OCI-LY3 (cell line): ENCODE results near the gene ZFAND3.
A peak's percentile ranks its signal among the peaks of the same experiment; 100 is the strongest.

ENCODE experiments used
- H2AFZ ChIP-seq: fragments of 200-600, 300-600 bp; shearing (Covaris generic); 2 replicates; pipeline ENCODE4 v1.6.0; 2014; ENCODE audit warnings: antibody characterized with exemption, low read depth, low read length
- H3K27ac ChIP-seq: fragments of 200-600, 300-600 bp; sonication (generic); 2 replicates; pipeline ENCODE4 v1.5.1; 2014; ENCODE audit warnings: mild to moderate bottlenecking, low read length, moderate library complexity, mixed read lengths
- H3K27me3 ChIP-seq: fragments of 200-600, 300-600 bp; sonication (generic); 2 replicates; pipeline ENCODE4 v1.6.1; 2014; ENCODE audit warnings: low read depth, low read length, mixed read lengths
- H3K36me3 ChIP-seq: fragments of 200-600, 300-600 bp; sonication (generic); replicated peaks from 2 replicates; pipeline ENCODE3; 2014; ENCODE audit warnings: low read depth, low read length, mixed read lengths
- H3K4me1 ChIP-seq: fragments of 300-600, 200-600 bp; sonication (generic); 2 replicates; pipeline ENCODE4 v1.6.1; 2014; ENCODE audit warnings: low read length, mixed read lengths
- H3K4me2 ChIP-seq: fragments of 200-600, 300-600 bp; sonication (generic); 2 replicates; pipeline ENCODE4 v1.6.1; 2014; ENCODE audit warnings: low read length, mixed read lengths
- H3K4me3 ChIP-seq: fragments of 300-600, 200-600 bp; sonication (generic); 2 replicates; pipeline ENCODE4 v1.5.1; 2014; ENCODE audit warnings: antibody characterized with exemption, mild to moderate bottlenecking, low read length, moderate library complexity
- H3K79me2 ChIP-seq: fragments of 300-600, 200-600 bp; shearing (Covaris generic); 2 replicates; pipeline ENCODE4 v1.6.1; 2014; ENCODE audit warnings: mild to moderate bottlenecking, low read length, mixed read lengths
- H3K9ac ChIP-seq: fragments of 300-600, 200-600 bp; shearing (Covaris generic); 2 replicates; pipeline ENCODE4 v1.6.0; 2014; ENCODE audit warnings: mild to moderate bottlenecking, low read length, moderate library complexity
- H3K9me3 ChIP-seq: fragments of 200-600, 300-600 bp; shearing (Covaris generic); 2 replicates; pipeline ENCODE4 v1.6.1; 2014; ENCODE audit warnings: low read length, mixed read lengths; ENCODE audit not compliant: insufficient read depth
- H4K20me1 ChIP-seq: fragments of 200-600, 300-600 bp; sonication (generic); 2 replicates; pipeline ENCODE4 v1.6.1; 2016; ENCODE audit warnings: low read length, mixed read lengths; ENCODE audit not compliant: insufficient read depth
- CTCF ChIP-seq: fragments of 200-600, 300-600 bp; sonication (generic); IDR thresholded peaks from 2 replicates; pipeline ENCODE4 v1.5.1; 2014; ENCODE audit warnings: antibody characterized with exemption, low read length, low read depth
- EZH2phosphoT487 ChIP-seq: fragments of 200-600 bp; shearing (Covaris generic); IDR thresholded peaks from 2 replicates; pipeline ENCODE4 v1.6.1; 2018; ENCODE audit warnings: antibody characterized with exemption, mixed run types, low read depth

ZFAND3 gene

GRCh38 chr6:38065734-38066305 is 246.3 kb downstream of the ZFAND3 start:
- Histone ChIP-seq H3K4me1 (peaks cover 36% of the 10 kb centered on the region), H3K27ac (peak overlapping the region; percentile 41; the same call in 1 of the 2 replicates), H3K9me3 (no peaks in the 10 kb centered on the region), H3K36me3 (peaks cover 20% of the 10 kb centered on the region), H3K4me3 (no peak overlapping the region), H3K9ac (no peak overlapping the region), H3K79me2 (no peaks in the 10 kb centered on the region), H3K27me3 (no peaks in the 10 kb centered on the region), H4K20me1 (peaks cover 12% of the 10 kb centered on the region; the same call in 1 of the 2 replicates), H2AFZ (no peak overlapping the region), H3K4me2 (peak overlapping the region; percentile 44)
- TF ChIP-seq CTCF (no peak), EZH2phosphoT487 (no peak)

GRCh38 chr6:38067263-38067980 is 247.9 kb downstream of the ZFAND3 start:
- Histone ChIP-seq H2AFZ (no peak overlapping the region), H3K4me3 (no peak overlapping the region), H3K27me3 (no peaks in the 10 kb centered on the region), H3K79me2 (no peaks in the 10 kb centered on the region), H3K9me3 (no peaks in the 10 kb centered on the region), H3K4me2 (peak overlapping the region; percentile 1; the same call in 1 of the 2 replicates), H3K27ac (peak overlapping the region; percentile 31), H4K20me1 (peaks cover 12% of the 10 kb centered on the region; the same call in 1 of the 2 replicates), H3K36me3 (peaks cover 12% of the 10 kb centered on the region), H3K4me1 (peaks cover 42% of the 10 kb centered on the region), H3K9ac (no peak overlapping the region)
- TF ChIP-seq EZH2phosphoT487 (no peak), CTCF (no peak)

GRCh38 chr6:38068854-38069590 is 249.5 kb downstream of the ZFAND3 start:
- Histone ChIP-seq H3K4me2 (no peak overlapping the region), H3K9ac (no peak overlapping the region), H3K27me3 (no peaks in the 10 kb centered on the region), H3K79me2 (no peaks in the 10 kb centered on the region), H4K20me1 (peaks cover 12% of the 10 kb centered on the region; the same call in 1 of the 2 replicates), H3K4me3 (no peak overlapping the region), H3K9me3 (no peaks in the 10 kb centered on the region), H3K4me1 (peaks cover 43% of the 10 kb centered on the region), H2AFZ (no peak overlapping the region), H3K27ac (no peak overlapping the region), H3K36me3 (peaks cover 3% of the 10 kb centered on the region)
- no peak for TF ChIP-seq EZH2phosphoT487
- no peak; the same call in 1 of the 2 replicates for TF ChIP-seq CTCF
